Measurements from ENCODE around the gene OPN1LW. TPM values are rescaled to one million over a fixed set of nuclear protein-coding genes. Genes with fewer than 3 reads are reported as not detected.

The OPN1LW gene
- total RNA-seq, 1 donor from 2014 or later, result not detected

DNA sequence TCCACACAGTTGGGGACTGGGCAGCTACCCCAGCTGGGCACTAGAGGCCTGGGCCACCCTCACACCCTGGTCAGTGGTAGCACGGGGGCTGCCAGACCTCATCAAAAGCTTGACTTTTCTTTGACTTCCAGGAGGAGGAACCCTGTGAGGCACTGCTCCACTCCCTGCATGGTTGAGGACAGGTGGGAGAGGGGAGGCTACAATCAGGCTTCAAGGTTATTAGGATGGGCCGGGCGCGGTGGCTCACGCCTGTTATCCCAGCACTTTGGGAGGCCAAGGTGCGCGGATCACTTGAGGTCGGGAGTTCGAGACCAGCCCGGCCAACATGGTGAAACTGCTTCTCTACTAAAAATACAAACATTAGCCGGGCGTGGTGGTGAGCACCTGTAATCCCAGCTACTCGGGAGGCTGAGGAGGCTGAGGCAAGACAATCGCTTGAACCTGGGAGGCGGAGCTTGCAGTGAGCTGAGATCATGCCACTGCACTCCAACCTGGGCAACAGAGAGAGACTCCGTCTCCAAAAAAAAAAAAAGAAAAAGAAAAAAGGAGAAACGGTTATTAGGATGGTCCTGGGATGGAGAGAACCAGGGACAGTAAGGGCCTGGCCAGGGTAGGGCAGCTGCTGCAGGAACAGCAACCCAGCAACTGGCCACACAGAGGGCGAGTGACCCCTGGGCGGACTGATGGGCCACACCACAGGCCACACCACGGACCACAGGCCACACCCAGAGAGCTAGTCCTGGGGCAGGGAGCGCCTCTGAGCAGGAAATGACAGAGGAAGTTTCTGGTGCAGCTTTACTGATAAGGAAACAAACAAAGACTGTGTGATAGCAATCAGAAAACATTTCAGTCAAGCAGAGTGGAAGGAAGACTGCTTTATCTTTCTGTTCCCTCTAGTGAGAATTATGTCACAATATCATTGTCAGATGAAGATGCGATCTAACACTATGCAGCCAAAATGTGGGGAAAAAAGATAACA, 20.5 kb upstream of the OPN1LW start:
- H3K9me3 Mint-ChIP-seq, result peaks cover 14% of the 10 kb centered on the region
- Histone ChIP-seq H3K27me3 (no peaks in the 10 kb centered on the region), H3K36me3 (no peaks in the 10 kb centered on the region), H3K4me3 (no peak overlapping the region), H2AFZ (replicated peaks) (no peak overlapping the region), H3K4me2 (no peak overlapping the region), H3K9me3 (ENCODE audit: low read depth) (peaks cover 3% of the 10 kb centered on the region), H3K4me1 (no peaks in the 10 kb centered on the region), H3F3A (ENCODE audit: low read depth) (no peaks in the 10 kb centered on the region), H3K27ac (no peak overlapping the region), H3K9ac (no peak overlapping the region), H4K20me1 (ENCODE audit: low read depth) (no peaks in the 10 kb centered on the region), H3K79me2 (ENCODE audit: low read depth) (no peaks in the 10 kb centered on the region)
- H3K27ac Mint-ChIP-seq, result no peak overlapping the region
- no peak for TF ChIP-seq EZH2phosphoT487 (IDR thresholded peaks at IDR 0.05)
- TF ChIP-seq, protein P1, sequence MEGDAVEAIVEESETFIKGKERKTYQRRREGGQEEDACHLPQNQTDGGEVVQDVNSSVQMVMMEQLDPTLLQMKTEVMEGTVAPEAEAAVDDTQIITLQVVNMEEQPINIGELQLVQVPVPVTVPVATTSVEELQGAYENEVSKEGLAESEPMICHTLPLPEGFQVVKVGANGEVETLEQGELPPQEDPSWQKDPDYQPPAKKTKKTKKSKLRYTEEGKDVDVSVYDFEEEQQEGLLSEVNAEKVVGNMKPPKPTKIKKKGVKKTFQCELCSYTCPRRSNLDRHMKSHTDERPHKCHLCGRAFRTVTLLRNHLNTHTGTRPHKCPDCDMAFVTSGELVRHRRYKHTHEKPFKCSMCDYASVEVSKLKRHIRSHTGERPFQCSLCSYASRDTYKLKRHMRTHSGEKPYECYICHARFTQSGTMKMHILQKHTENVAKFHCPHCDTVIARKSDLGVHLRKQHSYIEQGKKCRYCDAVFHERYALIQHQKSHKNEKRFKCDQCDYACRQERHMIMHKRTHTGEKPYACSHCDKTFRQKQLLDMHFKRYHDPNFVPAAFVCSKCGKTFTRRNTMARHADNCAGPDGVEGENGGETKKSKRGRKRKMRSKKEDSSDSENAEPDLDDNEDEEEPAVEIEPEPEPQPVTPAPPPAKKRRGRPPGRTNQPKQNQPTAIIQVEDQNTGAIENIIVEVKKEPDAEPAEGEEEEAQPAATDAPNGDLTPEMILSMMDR (IDR thresholded peaks at IDR 0.05), result no peak
- no peak for TF ChIP-seq EZH2 (IDR thresholded peaks at IDR 0.05)
- no peaks in the 10 kb centered on the region for H3K36me3 Mint-ChIP-seq
- no peaks in the 10 kb centered on the region for H3K4me1 Mint-ChIP-seq
- H3K27me3 Mint-ChIP-seq (ENCODE audit: insufficient read depth, low read depth), result peaks cover 5% of the 10 kb centered on the region
- no peak overlapping the region for H3K4me3 Mint-ChIP-seq
- no peak for DNase-seq (ENCODE audit: low spot score)

GRCh38 chrX:154125391-154126040, 18.5 kb upstream of the OPN1LW start:
- Histone ChIP-seq H3K9ac (no peak overlapping the region), H2AFZ (replicated peaks) (no peak overlapping the region), H3K27me3 (no peaks in the 10 kb centered on the region), H3K27ac (no peak overlapping the region), H3F3A (ENCODE audit: low read depth) (no peaks in the 10 kb centered on the region), H3K4me1 (no peaks in the 10 kb centered on the region), H3K9me3 (ENCODE audit: low read depth) (no peaks in the 10 kb centered on the region), H4K20me1 (ENCODE audit: low read depth) (no peaks in the 10 kb centered on the region), H3K79me2 (ENCODE audit: low read depth) (no peaks in the 10 kb centered on the region), H3K4me3 (no peak overlapping the region), H3K36me3 (no peaks in the 10 kb centered on the region), H3K4me2 (no peak overlapping the region)
- Mint-ChIP-seq H3K27me3 (ENCODE audit: insufficient read depth, low read depth) (peaks cover 5% of the 10 kb centered on the region), H3K9me3 (peaks cover 8% of the 10 kb centered on the region), H3K4me1 (no peaks in the 10 kb centered on the region), H3K27ac (no peak overlapping the region), H3K36me3 (no peaks in the 10 kb centered on the region), H3K4me3 (no peak overlapping the region)
- TF ChIP-seq EZH2 (IDR thresholded peaks at IDR 0.05) (no peak), EZH2phosphoT487 (IDR thresholded peaks at IDR 0.05) (no peak)
- TF ChIP-seq, protein P1 (IDR thresholded peaks at IDR 0.05), result no peak
- DNase-seq (ENCODE audit: low spot score), result no peak

GRCh38 chrX:154126101-154126500, 17.9 kb upstream of the OPN1LW start:
- Histone ChIP-seq H4K20me1 (ENCODE audit: low read depth) (no peaks in the 10 kb centered on the region), H3K4me2 (no peak overlapping the region), H3K27me3 (no peaks in the 10 kb centered on the region), H3K9ac (no peak overlapping the region), H3K36me3 (no peaks in the 10 kb centered on the region), H3F3A (ENCODE audit: low read depth) (no peaks in the 10 kb centered on the region), H3K4me3 (no peak overlapping the region), H3K4me1 (no peaks in the 10 kb centered on the region), H2AFZ (replicated peaks) (no peak overlapping the region), H3K9me3 (ENCODE audit: low read depth) (no peaks in the 10 kb centered on the region), H3K27ac (no peak overlapping the region), H3K79me2 (ENCODE audit: low read depth) (no peaks in the 10 kb centered on the region)
- DNase-seq (ENCODE audit: low spot score), result no peak
- Mint-ChIP-seq H3K4me3 (no peak overlapping the region), H3K27ac (no peak overlapping the region), H3K4me1 (no peaks in the 10 kb centered on the region), H3K27me3 (ENCODE audit: insufficient read depth, low read depth) (peaks cover 5% of the 10 kb centered on the region), H3K36me3 (no peaks in the 10 kb centered on the region), H3K9me3 (peaks cover 5% of the 10 kb centered on the region)
- no peak for TF ChIP-seq EZH2phosphoT487 (IDR thresholded peaks at IDR 0.05)
